PFSK-1 (cell line): Measurements from ENCODE around the gene PIGZ.

ENCODE experiments used
- POLR2AphosphoS5 ChIP-seq: IDR thresholded peaks from 2 replicates; pipeline ENCODE4 v1.6.1; 2012; ENCODE audit warnings: low read depth, mild to moderate bottlenecking, control low read depth, low read length, moderate library complexity
- REST ChIP-seq, 2 experiments: IDR thresholded peaks; 2 replicates each; pipeline versions ENCODE4 v1.6.1 to v1.8.0; 2011 to 2012; ENCODE audit warnings: low read depth in 2 of 2, low read length in 2 of 2, control low read depth in 1 of 2, inconsistent platforms in 1 of 2, mild to moderate bottlenecking in 1 of 2, moderate library complexity in 1 of 2; ENCODE audit not compliant: insufficient read depth in 1 of 2

- TF ChIP-seq POLR2AphosphoS5 = no peak
- no peak for TF ChIP-seq REST (IDR thresholded peaks at IDR 0.05; ENCODE audit: insufficient read depth in 1 of 2, low read depth in 2 of 2, low read length in 2 of 2)
Observed at GRCh38 chr3:196949750-196950149, 18.9 kb downstream of the PIGZ start.
